GM21825 (cell line): ENCODE data around the gene BDH1.
"Not testable (repeated sequence)": the region's sequence is repeated elsewhere in the genome, so short reads cannot be mapped to it uniquely, and the experiment has no call there.

Source experiments
- ATAC-seq: cut with Tn5 transposase; IDR thresholded peaks from one replicate; pipeline ENCODE4 v1.9.1; 2021; ENCODE audit warnings: mild to moderate bottlenecking, moderate library complexity; ENCODE audit not compliant: unreplicated experiment

The BDH1 gene

GRCh38 chr3:197521277-197522182 lies 34.2 kb downstream of the BDH1 start:
- no peak for ATAC-seq

- ATAC-seq: no peak
These were observed 35.2 kb downstream of the BDH1 start for GRCh38 chr3:197520311-197521276.

- ATAC-seq: no peak
These were observed 36.0 kb downstream of the BDH1 start for GRCh38 chr3:197519801-197520211.

- no peak for ATAC-seq
These were observed 36.8 kb downstream of the BDH1 start for GRCh38 chr3:197518881-197519421.

- not testable (repeated sequence) for ATAC-seq
These were observed 37.7 kb downstream of the BDH1 start for GRCh38 chr3:197517922-197518683.

GRCh38 chr3:197516890-197517606 lies 38.7 kb downstream of the BDH1 start:
- ATAC-seq: not testable (repeated sequence)

- no peak for ATAC-seq
These were observed 39.3 kb downstream of the BDH1 start for GRCh38 chr3:197516517-197516889.

GRCh38 chr3:197514786-197515355 lies 40.9 kb downstream of the BDH1 start:
- no peak for ATAC-seq

- no peak for ATAC-seq
These were observed 41.6 kb downstream of the BDH1 start for GRCh38 chr3:197513953-197514785.

- ATAC-seq: no peak
These were observed 42.8 kb downstream of the BDH1 start for GRCh38 chr3:197512691-197513571.

GRCh38 chr3:197511853-197512635 lies 43.7 kb downstream of the BDH1 start:
- no peak for ATAC-seq

- ATAC-seq: no peak
These were observed 44.6 kb downstream of the BDH1 start for GRCh38 chr3:197511130-197511529.

GRCh38 chr3:197510642-197511018 lies 45.1 kb downstream of the BDH1 start:
- ATAC-seq: no peak

- ATAC-seq: no peak
These were observed 46.6 kb downstream of the BDH1 start for GRCh38 chr3:197508924-197509775.

- ATAC-seq: no peak
These were observed 47.3 kb downstream of the BDH1 start for GRCh38 chr3:197508461-197508860.

- no peak for ATAC-seq
These were observed 47.7 kb downstream of the BDH1 start for GRCh38 chr3:197508051-197508451.
